CD4-positive, alpha-beta T cell treated with Interleukin-4 for 1 hour (primary cell): ENCODE results near the gene PLAAT2.

Experiments
- DNase-seq, 2 donors: peaks; one replicate each; pipeline ENCODE4 v3.0.0-alpha.2; 2020 to 2022

Gene PLAAT2

DNA sequence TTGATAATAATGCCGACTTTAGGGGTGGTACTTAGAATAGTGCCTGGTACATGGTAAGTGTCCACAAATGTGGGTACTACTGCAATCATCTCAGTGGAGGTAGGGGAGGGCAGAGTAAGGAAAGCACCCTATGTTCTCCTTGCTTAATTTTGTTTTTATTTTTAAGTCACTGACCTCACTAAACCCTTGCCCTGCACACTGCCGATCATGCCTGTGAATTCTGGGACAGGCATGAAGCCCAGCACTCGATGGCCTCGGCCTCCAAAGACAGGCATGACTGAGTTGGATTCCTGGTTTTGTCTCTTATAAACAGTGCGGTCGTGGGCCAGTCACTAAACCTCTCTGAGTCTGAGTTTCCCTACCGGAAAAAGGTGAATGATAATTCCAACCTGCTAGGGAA lies 50.4 kb downstream of the PLAAT2 start:
- DNase-seq: no peak

DNA sequence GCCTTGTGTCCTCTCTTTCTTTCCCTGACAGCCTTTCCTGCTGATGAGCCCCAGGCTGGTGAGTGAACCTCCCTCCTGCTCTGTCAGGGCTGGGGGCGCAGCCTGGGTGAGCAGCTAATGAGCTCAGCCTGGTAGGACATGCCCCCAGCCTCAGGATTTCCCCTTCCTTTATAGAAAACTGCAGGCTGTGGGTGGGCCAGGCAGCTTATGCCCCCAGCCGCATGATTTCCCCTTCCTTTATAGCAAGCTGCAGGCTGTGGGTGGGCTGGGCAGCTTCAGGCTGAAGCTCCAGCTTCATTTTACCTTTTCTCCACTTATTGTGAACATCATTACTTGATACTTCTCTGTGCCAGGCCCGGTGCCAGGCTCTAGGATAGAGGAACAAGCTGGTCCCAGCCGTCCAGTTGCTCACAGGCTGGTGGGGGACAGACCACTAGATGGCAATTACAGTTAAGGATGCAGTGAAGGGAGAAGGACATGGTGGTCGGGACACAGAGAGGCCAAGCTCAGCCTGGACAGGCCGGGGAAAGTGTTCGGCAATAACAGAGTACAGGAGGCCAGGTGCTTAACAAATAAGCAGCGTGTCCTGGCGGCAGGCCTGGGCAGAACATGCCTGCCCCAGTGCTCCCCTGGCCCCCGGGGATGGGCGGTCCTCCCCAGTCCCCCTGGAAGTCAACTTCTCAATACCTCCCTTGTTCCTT lies 52.0 kb downstream of the PLAAT2 start:
- no peak for DNase-seq

DNA sequence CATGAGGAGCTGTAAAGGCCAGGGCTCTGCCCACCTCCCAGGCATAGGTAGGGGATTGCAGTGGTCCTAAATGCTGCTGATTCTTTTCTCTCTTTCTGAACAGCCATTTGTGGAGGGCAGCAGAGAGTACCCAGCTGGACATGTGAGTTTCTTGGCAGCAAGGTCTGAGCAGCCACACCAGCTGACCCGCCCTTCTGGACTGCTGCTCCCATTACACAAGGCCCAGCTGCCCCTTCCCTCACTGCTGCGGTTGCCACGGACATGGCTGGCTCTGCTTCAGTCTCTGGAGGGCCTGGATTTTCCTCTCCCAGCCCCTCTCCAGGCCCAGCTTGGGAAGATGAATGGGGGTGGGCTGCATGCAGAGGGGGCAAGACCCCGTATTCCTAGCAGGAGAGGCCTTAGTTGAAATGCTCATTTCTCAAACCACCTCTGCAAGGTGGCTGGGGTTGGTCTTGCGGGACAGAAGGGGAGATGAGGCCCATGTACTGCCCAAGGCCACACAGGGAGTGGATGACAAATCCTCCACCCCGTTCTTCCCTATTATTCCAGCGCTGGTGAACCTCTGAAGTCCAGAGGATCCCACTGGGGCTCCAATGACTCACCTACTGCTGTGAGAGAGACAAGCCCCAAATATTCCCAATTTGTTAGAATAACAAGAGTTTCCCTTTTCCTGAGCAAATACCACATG lies 52.7 kb downstream of the PLAAT2 start:
- DNase-seq: no peak

DNA sequence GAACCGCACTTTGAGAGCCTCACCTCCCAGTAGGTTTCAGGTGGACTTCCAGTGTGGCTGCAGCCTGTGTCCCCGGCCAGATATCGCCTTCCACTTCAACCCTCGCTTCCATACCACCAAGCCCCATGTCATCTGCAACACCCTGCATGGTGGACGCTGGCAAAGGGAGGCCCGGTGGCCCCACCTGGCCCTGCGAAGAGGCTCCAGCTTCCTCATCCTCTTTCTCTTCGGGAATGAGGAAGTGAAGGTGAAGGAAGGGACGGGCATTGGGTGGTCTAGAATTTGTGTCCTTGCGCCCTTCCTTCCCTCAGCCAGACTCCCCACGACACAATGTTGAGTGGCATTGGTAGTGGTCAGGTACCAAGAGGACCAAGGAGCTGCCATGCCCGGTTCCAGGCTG lies 54.4 kb downstream of the PLAAT2 start:
- no peak for DNase-seq

DNA sequence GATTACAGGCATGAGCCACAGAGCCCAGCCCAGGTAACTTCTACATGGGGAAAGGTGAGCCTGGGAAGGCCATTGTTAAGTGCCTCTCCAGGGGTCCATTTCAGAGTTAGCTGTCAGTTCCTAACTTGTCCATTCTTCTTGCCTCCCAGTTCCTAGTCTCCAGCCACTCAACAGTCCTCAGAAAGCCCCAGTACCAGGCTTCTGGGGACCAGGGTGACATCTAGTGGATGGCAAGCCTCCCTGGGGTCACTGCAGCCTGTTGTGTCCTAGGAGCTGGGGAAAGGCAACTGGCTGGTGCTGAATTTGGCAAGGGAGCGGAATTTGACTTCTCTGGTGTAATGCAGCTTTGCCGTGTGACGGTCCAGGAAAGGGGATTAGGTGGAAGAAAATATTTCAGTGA lies 55.2 kb downstream of the PLAAT2 start:
- DNase-seq: no peak

DNA sequence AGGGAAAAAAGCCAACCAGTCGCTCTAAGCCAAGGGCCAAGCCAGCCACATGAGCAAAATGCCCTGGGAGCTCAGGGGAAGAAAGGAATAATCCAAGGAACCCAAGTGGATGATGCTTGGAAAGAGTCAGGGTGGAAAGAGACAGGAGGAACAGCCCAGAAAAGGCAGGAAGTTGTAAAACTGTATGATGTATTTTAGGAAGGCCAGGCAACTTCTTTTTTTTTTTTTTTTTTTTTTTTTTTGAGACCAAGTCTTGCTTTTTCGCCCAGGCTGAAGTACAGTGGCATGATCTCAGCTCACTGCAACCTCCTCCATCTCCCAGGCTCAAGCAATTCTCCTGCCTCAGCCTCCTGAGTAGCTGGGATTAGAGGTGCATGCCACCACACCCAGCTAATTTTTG lies 55.7 kb downstream of the PLAAT2 start:
- no peak for DNase-seq

DNA sequence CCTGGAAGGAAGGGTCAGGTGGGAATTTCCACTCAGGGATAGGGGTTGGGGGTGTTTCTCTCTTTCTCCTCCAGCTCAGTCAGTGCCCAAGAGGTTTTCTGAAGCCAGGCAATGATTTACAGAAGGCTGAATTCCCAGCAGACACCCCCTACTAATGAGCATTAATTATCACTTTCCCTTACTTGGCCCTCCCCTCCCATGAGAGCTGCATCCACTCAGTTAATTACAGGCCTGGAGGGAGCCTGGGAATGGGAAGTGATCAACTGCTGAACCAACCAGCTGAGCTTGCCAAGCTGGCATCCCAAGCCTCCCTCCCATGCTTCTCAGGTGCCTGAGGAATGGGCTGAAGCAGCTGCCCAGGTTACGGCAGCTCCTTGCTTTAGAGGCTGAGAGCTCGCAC lies 56.3 kb downstream of the PLAAT2 start:
- DNase-seq: no peak

- no peak for DNase-seq
These were observed 57.2 kb downstream of the PLAAT2 start, which contains the start of gene LGALS12 for GRCh38 chr11:63505857-63506528. Gene LGALS12, plus strand, starts transcription at chr11:63506084. Its CDS starts 375 bp downstream, at chr11:63506459.

DNA sequence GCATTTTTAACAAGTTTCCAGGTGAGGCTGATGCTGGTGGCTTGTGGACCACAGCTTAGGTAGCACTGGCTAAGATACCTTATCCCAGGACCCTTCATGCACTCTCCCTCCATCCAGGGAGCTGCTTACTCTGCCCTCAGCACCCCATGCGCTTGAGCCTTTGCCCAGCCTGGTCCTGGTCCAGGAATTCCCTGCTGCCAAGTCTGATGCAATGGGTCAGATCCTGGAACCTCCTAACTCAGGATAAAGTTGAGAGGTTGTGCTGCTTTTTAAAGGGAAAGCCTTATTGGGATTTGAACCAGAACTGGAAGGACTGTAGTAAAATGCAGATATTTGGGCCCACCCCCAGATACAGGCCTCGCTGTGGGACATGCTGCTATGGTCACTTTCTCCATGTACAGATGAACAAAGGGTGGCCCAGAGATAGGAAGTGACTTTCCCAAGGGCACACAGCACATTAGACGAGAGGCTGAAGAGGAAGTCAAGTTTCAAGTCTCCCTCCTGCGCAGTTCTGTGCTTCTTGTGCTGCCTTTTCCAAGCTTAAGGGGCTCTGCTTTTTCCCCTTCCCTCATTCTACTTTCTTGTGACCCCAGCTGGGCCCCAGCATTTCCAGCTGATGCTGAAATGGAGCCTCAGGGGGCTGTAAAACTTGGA lies 58.1 kb downstream of the PLAAT2 start:
- no peak for DNase-seq

GRCh38 chr11:63504054-63504453 lies 59.1 kb downstream of the PLAAT2 start:
- no peak for DNase-seq

GRCh38 chr11:63503492-63503891 lies 59.7 kb downstream of the PLAAT2 start:
- peak in 1 of 2 donors; percentile 46 for DNase-seq
